Measurements from ENCODE around the gene ARMC3.

ARMC3 gene

GRCh38 chr10:22992075-22992474, 64.2 kb downstream of the ARMC3 start:
- DNase-seq (ENCODE audit: low read depth in 2 of 2) = no peak

DNA sequence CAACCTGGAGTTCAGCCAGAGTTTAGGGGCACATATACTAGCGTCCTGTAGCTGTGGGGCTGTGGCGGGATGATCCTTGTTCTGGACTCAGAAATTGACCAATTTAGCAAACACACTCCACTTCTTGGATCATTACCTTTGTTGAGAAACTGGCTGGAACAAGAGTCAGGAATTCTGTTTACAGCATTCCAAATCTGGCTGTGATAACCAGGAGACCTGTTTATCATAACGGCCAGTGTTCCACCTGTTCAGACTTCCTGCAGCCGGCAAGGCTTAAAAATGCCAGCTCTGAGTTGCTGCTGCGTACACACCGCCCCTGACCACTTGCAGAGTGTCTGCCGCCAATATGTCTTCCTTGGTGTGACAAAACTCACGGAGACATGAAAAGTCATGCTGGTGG, 64.8 kb downstream of the ARMC3 start:
- DNase-seq (ENCODE audit: low read depth in 2 of 2) = no peak

GRCh38 chr10:22993314-22993713, 65.5 kb downstream of the ARMC3 start:
- no peak for DNase-seq (ENCODE audit: low read depth in 2 of 2)

DNA sequence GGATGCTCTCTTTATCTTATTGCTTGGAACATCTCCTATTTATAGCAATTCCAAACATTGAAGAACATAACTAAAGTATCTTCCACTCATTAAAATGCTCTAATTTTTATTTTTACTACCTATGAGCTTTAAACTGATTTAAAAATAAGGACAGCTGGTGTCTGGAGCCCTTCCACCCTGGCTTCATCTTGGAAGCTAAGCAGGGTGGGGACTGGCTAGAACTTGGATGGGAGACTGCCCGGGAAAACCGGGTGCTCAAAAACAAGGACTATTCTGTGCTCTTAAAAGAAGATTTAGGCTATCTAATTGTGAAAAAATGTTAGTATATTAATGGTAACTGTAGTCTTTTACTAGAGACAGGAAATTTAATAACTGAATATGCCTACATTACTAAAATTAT, 69.2 kb downstream of the ARMC3 start:
- no peak for DNase-seq (ENCODE audit: low read depth in 2 of 2)

- no peak for DNase-seq (ENCODE audit: low read depth in 2 of 2)
Measured at GRCh38 chr10:22998091-22998490, 70.2 kb downstream of the ARMC3 start.

GRCh38 chr10:22999942-23000341, 72.1 kb downstream of the ARMC3 start:
- no peak for DNase-seq (ENCODE audit: low read depth in 2 of 2)

GRCh38 chr10:23001901-23002516, 74.2 kb downstream of the ARMC3 start:
- no peak for DNase-seq (ENCODE audit: low read depth in 2 of 2)

- DNase-seq (ENCODE audit: low read depth in 2 of 2) = no peak
Measured at GRCh38 chr10:23005150-23005549, 77.3 kb downstream of the ARMC3 start.

GRCh38 chr10:23013581-23014335, 85.9 kb downstream of the ARMC3 start:
- DNase-seq (ENCODE audit: low read depth in 2 of 2) = no peak

DNA sequence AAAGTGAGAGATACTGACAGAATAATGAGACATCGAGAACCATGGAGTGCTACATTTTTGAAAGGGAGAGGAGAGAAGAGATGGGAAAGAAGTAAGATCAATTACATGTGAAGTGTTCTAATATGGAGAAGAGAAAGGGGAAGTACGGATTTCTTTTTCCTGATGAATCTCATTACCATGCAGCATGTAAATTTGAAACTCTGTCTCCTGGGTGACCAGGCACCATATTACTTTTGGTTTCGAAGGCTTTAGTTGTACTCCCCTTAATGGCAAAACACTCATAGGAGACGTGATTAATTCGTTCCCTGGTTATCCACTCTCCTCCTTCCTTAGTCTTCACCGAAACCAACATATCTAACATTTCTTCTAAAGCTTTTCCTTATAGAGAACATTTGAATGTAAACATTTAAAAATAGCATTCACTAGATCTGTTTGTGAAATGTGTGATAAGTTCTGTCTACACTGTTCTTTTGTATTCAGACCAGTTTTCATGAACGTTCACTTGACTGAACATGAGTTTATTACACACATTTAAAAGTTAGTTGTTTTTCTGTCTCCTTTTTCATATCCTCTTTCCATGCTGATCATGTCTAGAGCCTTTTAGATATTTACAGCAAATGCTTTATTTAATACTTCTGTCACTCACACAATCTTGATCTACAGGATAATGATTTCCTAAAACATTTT, 87.3 kb downstream of the ARMC3 start:
- DNase-seq (ENCODE audit: low read depth in 2 of 2) = no peak

DNA sequence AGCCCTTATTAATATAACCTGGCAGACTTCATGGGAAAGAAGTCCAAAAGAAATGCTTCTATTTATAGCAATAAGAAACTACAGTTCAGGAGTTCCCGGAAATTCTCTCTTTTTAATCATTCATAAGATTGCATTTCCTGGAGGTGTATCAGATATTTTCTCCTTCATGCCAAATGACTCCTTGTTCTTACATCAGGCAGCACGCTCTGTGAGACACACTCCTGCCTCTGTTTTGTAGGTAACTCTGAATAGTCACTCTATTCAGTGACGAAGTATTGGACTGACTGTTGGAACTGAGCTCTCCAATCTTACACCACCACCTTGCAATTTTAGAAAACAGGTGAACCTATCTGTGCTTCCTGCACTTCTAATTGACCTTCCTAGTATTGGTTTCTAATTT, 88.8 kb downstream of the ARMC3 start:
- DNase-seq (ENCODE audit: low read depth in 2 of 2) = no peak

- no peak for DNase-seq (ENCODE audit: low read depth in 2 of 2)
Measured at GRCh38 chr10:23019633-23020032, 91.8 kb downstream of the ARMC3 start.

DNA sequence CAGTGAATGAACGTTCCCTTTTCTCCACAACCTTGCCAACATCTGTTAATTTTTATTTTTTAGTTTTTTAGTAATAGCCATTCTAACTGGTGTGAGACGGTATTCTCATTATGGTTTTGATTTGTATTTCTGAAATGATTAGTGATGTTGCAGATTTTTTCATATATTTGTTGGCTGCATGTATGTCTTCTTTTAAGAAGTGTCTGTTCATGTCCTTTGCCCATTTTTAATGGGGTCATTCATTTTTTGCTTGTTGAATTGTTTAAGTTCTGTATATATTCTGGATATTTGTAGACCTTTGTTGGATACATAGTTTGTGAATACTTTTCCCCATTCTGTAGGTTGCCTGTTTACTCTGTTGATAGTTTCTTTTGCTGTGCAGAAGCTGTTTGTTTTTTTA, 93.6 kb downstream of the ARMC3 start:
- no peak for DNase-seq (ENCODE audit: low read depth in 2 of 2)

DNA sequence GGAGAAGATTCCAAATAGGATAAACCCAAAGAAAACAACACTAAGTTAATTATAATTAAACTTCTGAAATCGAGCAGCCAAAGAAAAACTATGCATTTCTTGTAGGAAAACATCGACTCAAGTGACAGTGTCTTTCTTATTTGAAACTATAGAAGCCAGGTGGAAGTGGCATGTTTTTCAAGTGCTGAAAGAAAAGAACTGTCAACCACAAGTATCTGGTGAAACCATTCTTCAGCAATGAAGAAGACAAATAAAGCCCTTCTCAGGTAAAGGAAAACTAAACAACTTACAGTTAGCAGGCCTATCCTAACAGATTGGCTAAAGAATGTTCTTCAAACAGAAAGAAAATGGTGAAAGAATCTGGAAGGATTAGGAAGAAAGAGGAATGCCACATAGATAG, 96.1 kb downstream of the ARMC3 start:
- no peak for DNase-seq (ENCODE audit: low read depth in 2 of 2)

DNA sequence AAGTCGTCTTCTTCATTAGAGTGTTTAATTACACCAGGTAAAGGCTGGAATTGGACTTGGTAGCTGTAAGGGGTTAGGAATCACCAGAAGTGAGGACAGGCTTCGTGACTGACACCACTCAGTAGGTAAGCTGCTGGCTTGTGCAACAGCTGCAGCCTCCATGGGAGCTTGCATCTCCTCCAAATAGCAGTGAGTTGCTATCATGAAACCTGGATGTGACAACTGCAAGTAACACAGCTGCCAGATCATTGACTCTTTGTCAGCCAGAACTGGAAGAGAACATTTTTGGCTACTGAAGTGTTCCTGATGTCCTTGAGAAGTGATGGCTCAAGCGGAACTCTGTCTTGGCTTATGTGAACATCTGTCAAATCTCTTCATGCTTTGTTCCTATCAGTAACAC, 103.5 kb downstream of the ARMC3 start:
- DNase-seq (ENCODE audit: low read depth in 2 of 2) = no peak

GRCh38 chr10:23034790-23035189, 106.9 kb downstream of the ARMC3 start:
- DNase-seq (ENCODE audit: low read depth in 2 of 2) = no peak

- no peak for DNase-seq (ENCODE audit: low read depth in 2 of 2)
Measured at GRCh38 chr10:23035569-23035968, 107.7 kb downstream of the ARMC3 start.

GRCh38 chr10:23037152-23037551, 109.3 kb downstream of the ARMC3 start:
- no peak for DNase-seq (ENCODE audit: low read depth in 2 of 2)

GRCh38 chr10:23037561-23037960, 109.7 kb downstream of the ARMC3 start:
- no peak for DNase-seq (ENCODE audit: low read depth in 2 of 2)

- DNase-seq (ENCODE audit: low read depth in 2 of 2) = no peak
Measured at GRCh38 chr10:23038172-23038571, 110.3 kb downstream of the ARMC3 start.

GRCh38 chr10:23040002-23040401, 112.1 kb downstream of the ARMC3 start:
- no peak for DNase-seq (ENCODE audit: low read depth in 2 of 2)

- no peak for DNase-seq (ENCODE audit: low read depth in 2 of 2)
Measured at GRCh38 chr10:23046027-23046426, 118.2 kb downstream of the ARMC3 start.
